Tibial artery (tissue), 4 donors: ENCODE results near the gene TEX38.

Experiments
- DNase-seq, 2 donors: peaks; one replicate each; pipeline ENCODE4 v3.0.0-alpha.2; 2019
- H3K27ac ChIP-seq, 2 donors: fragments of 200-600 bp; sonication (generic) in 1 of 2; 1 replicate in 1 of 2; 2 replicates in 1 of 2; pipeline ENCODE4 v1.5.1; 2018 to 2019; ENCODE audit warnings: mild to moderate bottlenecking in 1 of 2
- H3K27me3 ChIP-seq, 2 donors: fragments of 200-600 bp; sonication (generic) in 1 of 2; one replicate each; pipeline versions ENCODE4 v1.5.1 to v1.6.0; 2016 to 2019
- H3K36me3 ChIP-seq, 3 donors: fragments of 200-600 bp; sonication (generic) in 2 of 3; one replicate each; pipeline ENCODE4 v1.5.1; 2016 to 2019; ENCODE audit warnings: mild to moderate bottlenecking in 2 of 3
- H3K4me1 ChIP-seq, 4 donors: fragments of 200-600 bp; sonication (generic) in 2 of 4; 1 replicate in 3 of 4; 2 replicates in 1 of 4; pipeline ENCODE4 v1.5.1; 2016 to 2019
- H3K4me3 ChIP-seq, 2 donors: fragments of 200-600 bp; sonication (generic) in 1 of 2; 1 replicate in 1 of 2; 2 replicates in 1 of 2; pipeline ENCODE4 v1.5.1; 2018 to 2019; ENCODE audit warnings: mild to moderate bottlenecking in 2 of 2
- H3K9me3 ChIP-seq, 3 donors: fragments of 200-600 bp; sonication (generic) in 1 of 3; one replicate each; pipeline ENCODE4 v1.5.1; 2016 to 2019
- CTCF ChIP-seq, 2 experiments: fragments of 200-600 bp in 1 of 2; fragments of 450-650 bp in 1 of 2; IDR thresholded peaks; one replicate each; pipeline ENCODE4 v1.5.1; 2017 to 2019; ENCODE audit warnings: antibody characterized with exemption in 2 of 2, mild to moderate bottlenecking in 1 of 2, moderate library complexity in 1 of 2
- intact Hi-C: fragments of 100-400 bp; cut with DNase I; formaldehyde crosslinking; loops from one replicate; pipeline ENCODE4 v1.15.0; 2023; ENCODE audit warnings: low total_unique reads

TEX38 gene

GRCh38 chr1:46665983-46666382, 5.7 kb upstream of the TEX38 start:
- Histone ChIP-seq H3K36me3 (peaks cover 19 to 28% (median 26%) of the 10 kb centered on the region in 3 donors), H3K27me3 (no peaks in the 10 kb centered on the region), H3K9me3 (no peaks in the 10 kb centered on the region), H3K27ac (no peak overlapping the region), H3K4me3 (no peak overlapping the region), H3K4me1 (peaks cover 0 to 34% (median 22%) of the 10 kb centered on the region in 4 donors)
- DNase-seq, result no peak
- intact Hi-C loops, result loop anchor here (5.0 kb wide), 2 partner anchors 49 to 51 kb away; partner anchors contain the start of genes EFCAB14 and MOB3C
- TF ChIP-seq CTCF (IDR thresholded peaks at IDR 0.05), result no peak

GRCh38 chr1:46667782-46668760, 3.6 kb upstream of the TEX38 start, which contains the start of gene ATPAF1:
Gene ATPAF1, minus strand, starts transcription at chr1:46668364. Its CDS starts 42 bp downstream, at chr1:46668322.
- H3K9me3 ChIP-seq, result no peaks in the 10 kb centered on the region
- peaks cover 19 to 27% (median 19%) of the 10 kb centered on the region in 3 donors for H3K36me3 ChIP-seq
- intact Hi-C loops, result loop anchor here (5.0 kb wide), 2 partner anchors 49 to 51 kb away; partner anchors contain the start of genes EFCAB14 and MOB3C
- peak within 1 kb of the TSS; percentile 73 to 95 for H3K4me3 ChIP-seq
- peak within 1 kb of the TSS; percentile 89 to 91 for H3K27ac ChIP-seq
- peak; percentile 64 to 90 for DNase-seq
- peaks cover 0 to 34% (median 22%) of the 10 kb centered on the region in 4 donors for H3K4me1 ChIP-seq
- TF ChIP-seq CTCF (IDR thresholded peaks at IDR 0.05), result no peak
- H3K27me3 ChIP-seq, result no peaks in the 10 kb centered on the region

GRCh38 chr1:46670134-46670533, 1.5 kb upstream of the TEX38 start:
- TF ChIP-seq CTCF (IDR thresholded peaks at IDR 0.05), result no peak
- Histone ChIP-seq H3K4me3 (no peak overlapping the region), H3K27me3 (no peaks in the 10 kb centered on the region), H3K27ac (no peak overlapping the region), H3K4me1 (peaks cover 0 to 26% (median 20%) of the 10 kb centered on the region in 4 donors), H3K36me3 (peaks cover 2 to 32% (median 12%) of the 10 kb centered on the region in 3 donors), H3K9me3 (no peaks in the 10 kb centered on the region)
- no peak for DNase-seq
- intact Hi-C loops, result no loop called here

GRCh38 chr1:46672696-46673095, 1.0 kb downstream of the TEX38 start:
- intact Hi-C loops, result no loop called here
- Histone ChIP-seq H3K36me3 (peaks cover 7 to 52% (median 25%) of the 10 kb centered on the region in 3 donors), H3K27ac (no peak overlapping the region), H3K4me3 (no peak overlapping the region), H3K9me3 (no peaks in the 10 kb centered on the region), H3K27me3 (no peaks in the 10 kb centered on the region), H3K4me1 (peaks cover 0 to 5% (median 0%) of the 10 kb centered on the region in 4 donors)
- no peak for DNase-seq
- TF ChIP-seq CTCF (IDR thresholded peaks at IDR 0.05), result no peak

- Histone ChIP-seq H3K9me3 (no peaks in the 10 kb centered on the region), H3K27me3 (no peaks in the 10 kb centered on the region), H3K27ac (no peak overlapping the region), H3K4me1 (peaks cover 0 to 2% (median 0%) of the 10 kb centered on the region in 4 donors), H3K4me3 (no peak overlapping the region), H3K36me3 (peaks cover 12 to 63% (median 27%) of the 10 kb centered on the region in 3 donors)
- DNase-seq, result no peak
- intact Hi-C loops, result no loop called here
- no peak for TF ChIP-seq CTCF (IDR thresholded peaks at IDR 0.05)
Measured at GRCh38 chr1:46673749-46674182, 2.1 kb downstream of the TEX38 start.
